HG02798 (cell line): Measurements from ENCODE around the gene POGZ.
"Not testable (repeated sequence)": the region's sequence is repeated elsewhere in the genome, so short reads cannot be mapped to it uniquely, and the experiment has no call there.

Experiments
- ATAC-seq: cut with Tn5 transposase; IDR thresholded peaks from one replicate; pipeline ENCODE4 v1.9.1; 2021; ENCODE audit warnings: mild to moderate bottlenecking; ENCODE audit not compliant: unreplicated experiment, poor library complexity

Gene POGZ

GRCh38 chr1:151428068-151428467, 31.2 kb downstream of the POGZ start:
- ATAC-seq: no peak

- ATAC-seq: no peak
Measured at GRCh38 chr1:151425103-151425502, 34.2 kb downstream of the POGZ start.

GRCh38 chr1:151419819-151420218, 39.5 kb downstream of the POGZ start:
- ATAC-seq: no peak

GRCh38 chr1:151418081-151418480, 41.2 kb downstream of the POGZ start:
- ATAC-seq: no peak

DNA sequence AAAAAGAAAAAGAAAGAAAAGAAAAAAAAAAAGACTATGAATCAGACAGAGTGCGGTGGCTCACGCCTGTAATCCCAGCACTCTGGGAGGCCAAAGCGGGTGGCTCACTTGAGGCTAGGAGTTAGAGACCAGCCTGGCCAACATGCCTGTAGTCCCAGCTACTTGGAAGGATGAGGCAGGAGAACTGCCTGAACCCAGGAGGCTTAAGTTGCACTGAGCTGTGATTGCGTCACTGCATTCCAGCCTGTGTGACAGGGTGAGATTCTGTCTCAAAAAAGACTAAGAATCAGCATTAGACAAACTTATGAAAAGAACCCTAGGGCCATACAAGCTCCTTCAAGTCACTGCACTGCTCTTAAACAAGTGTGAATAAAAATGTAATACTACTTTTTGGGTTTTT, 43.1 kb downstream of the POGZ start:
- ATAC-seq: no peak

GRCh38 chr1:151411884-151412283, 47.4 kb downstream of the POGZ start:
- ATAC-seq: no peak

GRCh38 chr1:151408891-151409290, 50.4 kb downstream of the POGZ start:
- ATAC-seq: no peak

DNA sequence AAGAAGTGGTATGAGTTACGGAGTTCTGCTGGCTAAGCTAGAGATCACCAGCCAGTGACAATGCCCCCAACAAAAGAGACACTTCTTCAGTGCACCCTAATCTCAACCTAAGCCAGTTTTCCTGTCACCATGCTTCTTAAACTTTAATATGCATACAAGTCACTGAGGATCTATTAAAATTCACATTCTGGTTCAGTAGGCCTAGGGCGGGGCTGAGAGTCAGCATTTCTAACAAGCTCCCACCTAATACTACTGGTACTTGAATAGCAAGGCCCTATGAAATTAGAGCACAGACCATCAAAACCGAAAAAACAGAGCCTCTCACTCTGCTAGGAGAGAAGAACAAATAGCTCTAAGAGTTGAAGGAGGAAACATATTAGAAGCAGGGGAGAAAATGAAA, 52.0 kb downstream of the POGZ start:
- ATAC-seq: no peak

DNA sequence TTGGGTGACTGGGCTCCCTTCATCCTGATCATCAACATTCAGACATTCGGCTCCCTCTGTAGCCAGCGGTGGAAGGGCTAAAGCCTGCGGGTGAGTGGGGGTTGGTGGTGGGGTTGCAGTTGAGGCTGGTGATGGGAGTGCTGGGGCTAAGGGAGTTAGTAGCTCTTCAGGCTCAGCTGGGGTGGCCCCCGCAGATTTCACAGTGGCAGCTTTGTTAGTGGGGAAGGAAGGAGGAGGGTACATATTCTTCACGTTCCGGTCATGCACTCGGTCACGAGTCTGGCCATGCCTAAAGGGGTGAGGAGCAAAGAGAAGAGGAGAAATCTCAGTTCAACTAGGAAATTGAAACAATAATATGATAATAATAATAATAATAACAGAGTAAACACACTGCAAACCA, 53.1 kb downstream of the POGZ start:
- no peak for ATAC-seq

DNA sequence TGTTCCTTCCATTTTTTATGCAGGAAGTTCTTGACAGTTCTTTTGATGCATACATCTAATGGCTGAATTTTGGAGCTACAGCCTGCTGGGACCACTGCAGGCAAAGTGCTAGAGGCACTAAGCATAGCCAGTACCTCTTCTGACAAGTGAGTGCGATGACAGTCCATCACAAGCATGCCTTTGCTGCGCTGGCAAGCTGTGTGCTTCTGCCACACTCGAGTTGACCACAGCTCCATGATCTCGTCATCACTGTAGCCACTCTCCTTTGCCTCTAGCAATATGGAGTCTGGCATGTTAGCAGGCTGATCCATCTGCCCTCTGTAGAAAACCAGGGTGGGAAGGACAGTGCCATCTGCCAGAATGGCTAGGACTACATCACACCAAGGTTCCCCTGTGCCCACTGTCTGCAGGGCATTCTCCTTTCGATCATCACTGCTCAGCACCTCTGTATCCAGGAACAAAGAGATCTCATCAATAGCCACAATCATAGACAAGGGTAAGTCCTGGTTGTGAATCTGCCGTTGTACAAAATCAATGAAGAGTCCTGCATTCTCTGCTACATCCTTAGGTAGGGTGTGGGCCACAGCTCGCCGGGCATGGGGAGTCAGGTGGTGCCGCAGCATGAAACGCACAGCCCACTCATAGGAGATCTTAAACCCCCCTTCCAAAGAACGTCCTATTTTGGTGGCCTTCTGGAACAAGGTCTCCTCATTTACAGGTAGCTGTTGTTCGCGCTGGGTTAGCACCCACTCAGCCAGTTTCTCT, 53.9 kb downstream of the POGZ start:
- no peak for ATAC-seq

DNA sequence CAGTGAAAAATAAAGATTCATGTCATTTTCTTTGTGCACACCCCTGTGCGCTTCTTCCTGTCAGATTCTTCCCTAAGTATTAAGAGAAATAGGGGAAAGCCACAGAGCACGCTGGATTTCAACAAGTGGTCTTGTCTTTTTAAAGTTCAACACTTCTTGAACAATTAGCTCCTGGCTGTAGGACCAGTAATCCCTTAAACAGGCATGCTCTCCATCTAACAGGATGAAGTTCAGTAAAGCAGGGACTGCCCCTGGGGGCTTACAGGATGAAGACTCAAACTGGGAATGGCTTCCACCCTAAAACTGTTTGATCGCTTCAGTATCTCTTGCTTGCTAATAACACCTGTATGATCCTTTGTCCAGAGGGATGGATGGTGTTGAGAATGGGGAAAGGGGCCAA, 55.7 kb downstream of the POGZ start:
- no peak for ATAC-seq

- ATAC-seq: no peak
Measured at GRCh38 chr1:151402764-151403163, 56.5 kb downstream of the POGZ start.

DNA sequence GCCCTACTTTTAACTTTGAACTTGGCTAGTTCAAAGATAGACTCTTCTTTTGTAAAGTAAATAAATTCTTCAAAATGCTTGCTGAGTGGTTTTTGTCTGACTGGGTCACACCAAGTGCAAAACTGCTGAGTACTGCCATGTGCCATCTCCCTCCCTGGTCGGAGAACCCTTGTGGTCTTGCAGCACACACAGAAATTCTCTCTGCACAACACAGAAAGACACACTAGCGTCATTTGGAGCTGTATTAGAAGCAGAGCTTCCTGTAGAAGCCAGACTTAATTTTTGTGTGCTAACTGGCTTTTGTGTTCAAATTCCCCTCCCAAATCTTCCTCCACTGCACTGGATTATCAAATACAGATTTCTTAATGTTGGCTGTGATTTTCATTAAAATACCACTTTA, 57.4 kb downstream of the POGZ start:
- ATAC-seq: no peak

DNA sequence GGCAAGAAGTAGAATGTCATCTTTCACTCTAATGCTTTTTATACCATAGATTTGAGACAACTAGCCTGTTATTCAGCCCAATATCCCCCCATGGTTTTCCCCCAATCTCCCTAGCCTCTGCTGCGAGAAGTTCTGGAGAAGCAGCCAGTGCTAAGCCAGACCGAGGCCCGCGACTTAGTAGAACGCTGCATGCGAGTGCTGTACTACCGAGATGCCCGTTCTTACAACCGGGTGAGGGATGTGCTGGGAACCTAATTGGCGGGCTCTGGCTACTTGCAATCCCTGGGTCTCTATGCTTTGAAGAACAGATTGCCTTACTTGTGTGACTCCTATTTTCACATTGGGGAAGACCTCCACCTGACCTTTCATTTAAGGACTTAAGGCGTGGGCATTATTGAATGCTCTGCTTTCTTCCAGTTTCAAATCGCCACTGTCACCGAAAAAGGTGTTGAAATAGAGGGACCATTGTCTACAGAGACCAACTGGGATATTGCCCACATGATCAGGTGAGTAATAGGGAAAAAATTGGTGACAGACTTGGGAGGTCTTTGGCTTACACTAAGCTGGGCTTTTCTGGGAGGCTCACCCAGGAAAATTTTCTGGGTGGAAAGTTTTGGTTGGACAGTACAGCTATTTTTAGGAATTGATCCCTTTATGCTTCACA, 58.0 kb downstream of the POGZ start:
- no peak for ATAC-seq

DNA sequence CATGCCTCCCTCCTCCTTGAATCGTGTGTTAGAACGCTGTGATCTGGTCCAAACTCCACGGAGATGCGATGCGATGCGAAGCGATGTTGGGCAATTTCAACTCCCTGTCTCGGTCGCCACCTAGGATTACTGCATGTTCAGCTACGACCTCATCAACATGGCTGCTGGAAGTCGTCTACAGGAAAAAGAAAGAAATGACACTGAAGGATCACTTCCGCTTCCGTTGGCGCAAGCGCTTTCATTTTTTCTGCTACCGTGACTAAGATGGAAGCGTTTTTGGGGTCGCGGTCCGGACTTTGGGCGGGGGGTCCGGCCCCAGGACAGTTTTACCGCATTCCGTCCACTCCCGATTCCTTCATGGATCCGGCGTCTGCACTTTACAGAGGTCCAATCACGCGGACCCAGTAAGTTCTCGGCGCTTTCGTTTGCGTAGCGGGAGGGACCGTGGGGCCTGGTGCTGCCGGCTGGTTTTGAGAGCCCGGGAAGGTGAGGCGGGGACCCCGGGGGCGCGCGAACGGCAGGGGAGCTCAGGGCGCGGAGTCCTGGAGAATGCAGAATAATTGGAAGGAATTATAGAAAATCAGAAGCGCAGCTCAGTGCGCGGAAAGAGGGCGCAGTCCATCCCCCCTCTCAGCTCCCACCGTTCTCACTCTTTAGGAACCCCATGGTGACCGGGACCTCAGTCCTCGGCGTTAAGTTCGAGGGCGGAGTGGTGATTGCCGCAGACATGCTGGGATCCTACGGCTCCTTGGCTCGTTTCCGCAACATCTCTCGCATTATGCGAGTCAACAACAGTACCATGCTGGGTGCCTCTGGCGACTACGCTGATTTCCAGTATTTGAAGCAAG, 59.7 kb downstream of the POGZ start, which contains the start of gene PSMB4:
PSMB4 (plus strand) TSS at position 250 of the 848 bp plus-strand sequence; CDS start at position 265, 15 bp downstream.
- peak; percentile 91 for ATAC-seq

DNA sequence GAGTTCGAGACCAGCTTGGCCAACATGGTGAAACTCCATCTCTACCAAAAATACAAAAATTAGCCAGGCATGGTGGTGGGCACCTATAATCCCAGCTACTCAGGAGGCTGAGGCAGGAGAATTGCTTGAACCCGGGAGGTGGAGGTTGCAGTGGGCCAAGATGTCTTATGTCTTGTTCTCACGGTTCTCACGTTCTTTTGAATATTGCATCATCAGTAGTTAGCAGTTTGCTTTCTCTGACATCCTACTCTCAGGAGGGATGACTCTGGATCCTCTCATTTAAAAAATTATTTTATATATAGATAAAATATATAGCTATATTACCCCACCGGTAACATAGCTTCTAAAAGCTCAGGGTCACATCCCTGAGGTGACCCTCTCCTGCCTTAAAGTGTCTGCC, 63.0 kb downstream of the POGZ start:
- ATAC-seq: not testable (repeated sequence)

DNA sequence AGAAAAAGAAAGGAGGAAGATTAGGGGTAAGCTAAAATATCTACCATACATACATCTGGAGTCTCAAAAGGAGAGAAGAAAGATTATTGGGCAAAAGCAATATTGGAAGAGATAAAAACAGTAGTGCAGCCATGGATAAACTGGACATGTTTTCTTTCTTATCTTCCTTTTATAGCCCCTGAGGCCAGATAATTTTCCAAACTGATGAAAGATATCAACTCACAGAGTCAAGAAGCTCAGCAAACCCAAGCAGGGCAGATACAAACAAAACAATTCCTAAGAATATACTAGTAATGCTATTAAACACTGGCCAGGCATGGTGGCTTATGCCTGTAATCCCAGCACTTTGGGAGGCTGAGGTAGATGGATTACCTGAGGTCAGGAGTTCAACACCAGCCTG, 65.7 kb downstream of the POGZ start:
- no peak for ATAC-seq

DNA sequence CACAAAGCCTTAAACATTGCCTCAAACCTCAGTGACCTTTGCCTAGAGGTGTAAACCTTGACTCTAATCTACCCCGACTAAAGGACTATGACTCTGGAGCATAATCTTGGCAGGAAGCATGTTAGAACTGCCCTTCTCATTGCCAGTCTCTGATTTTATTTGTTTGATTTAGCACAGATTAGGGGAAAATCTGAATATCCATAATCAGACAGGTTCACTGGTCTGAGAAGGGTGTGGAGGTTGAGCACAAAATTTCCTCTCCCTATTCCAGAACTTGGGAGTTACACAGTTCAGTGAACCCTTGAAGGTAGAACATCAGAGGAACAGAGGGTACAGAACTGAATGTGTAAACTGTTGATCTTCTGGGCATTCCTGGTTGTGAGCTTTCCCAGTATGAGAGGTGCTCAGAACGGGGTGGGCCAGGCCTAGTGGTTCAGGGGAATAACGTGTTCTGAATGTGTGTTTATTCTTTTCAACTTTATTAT, 68.2 kb downstream of the POGZ start:
- no peak for ATAC-seq

- not testable (repeated sequence) for ATAC-seq
Measured at GRCh38 chr1:151390221-151391078, 68.8 kb downstream of the POGZ start.

GRCh38 chr1:151386002-151386401, 73.3 kb downstream of the POGZ start:
- ATAC-seq: no peak
